Transverse colon (tissue), 4 donors: ENCODE results near the gene SZT2. TPM values are rescaled to one million over a fixed set of nuclear protein-coding genes. Genes with fewer than 3 reads are reported as not detected.
A peak's percentile ranks its signal among the peaks of the same experiment; 100 is the strongest.

Experiments
- DNase-seq: peaks from one replicate; pipeline ENCODE4 v3.0.0-alpha.2; 2019
- H3K27ac ChIP-seq, 4 donors: fragments of 200-600 bp; sonication (generic); 2 replicates each; pipeline ENCODE4 v1.5.1; 2016 to 2018; ENCODE audit warnings: inconsistent platforms in 4 of 4
- H3K27me3 ChIP-seq: fragments of 200-600 bp; sonication (generic); 2 replicates; pipeline ENCODE4 v1.5.1; 2017; ENCODE audit warnings: inconsistent platforms
- H3K36me3 ChIP-seq, 4 donors: fragments of 200-600 bp; sonication (generic); 2 replicates each; pipeline ENCODE4 v1.5.1; 2017 to 2019; ENCODE audit warnings: inconsistent platforms in 4 of 4
- H3K4me1 ChIP-seq, 4 donors: fragments of 200-600 bp; sonication (generic); 2 replicates each; pipeline ENCODE4 v1.5.1; 2017 to 2020; ENCODE audit warnings: inconsistent platforms in 4 of 4
- H3K4me3 ChIP-seq, 4 donors: fragments of 200-600 bp; sonication (generic); 1 replicate in 1 of 4; 2 replicates in 3 of 4; pipeline versions ENCODE4 v1.5.1 to v1.6.1; 2017 to 2019; ENCODE audit warnings: inconsistent platforms in 4 of 4
- H3K9me3 ChIP-seq, 2 donors: fragments of 200-600 bp; sonication (generic); 2 replicates each; pipeline ENCODE4 v1.5.1; 2017 to 2019; ENCODE audit warnings: inconsistent platforms in 2 of 2
- CTCF ChIP-seq, 5 experiments: fragments of 200-600 bp in 3 of 5; fragments of 450-650 bp in 2 of 5; sonication (generic) in 3 of 5; IDR thresholded peaks; 1 replicate in 2 of 5; 2 replicates in 3 of 5; pipeline ENCODE4 v1.5.1; 2016 to 2017; ENCODE audit warnings: antibody characterized with exemption in 5 of 5, inconsistent platforms in 3 of 5, mild to moderate bottlenecking in 2 of 5, moderate library complexity in 1 of 5
- EP300 ChIP-seq: sonication (generic); formaldehyde crosslinking; IDR thresholded peaks from one replicate; pipeline ENCODE4 v1.6.1; 2017; ENCODE audit warnings: antibody characterized with exemption, low read depth
- POLR2A ChIP-seq: fragments of 450-650 bp; IDR thresholded peaks from one replicate; pipeline ENCODE4 v1.6.1; 2016; ENCODE audit warnings: antibody characterized with exemption, mild to moderate bottlenecking, moderate library complexity
- POLR2AphosphoS5 ChIP-seq, 3 donors: sonication (generic); formaldehyde crosslinking; IDR thresholded peaks; one replicate each; pipeline ENCODE4 v1.6.1; 2016; ENCODE audit warnings: antibody characterized with exemption in 3 of 3
- WGBS, 2 donors: methylation state at CpG; one replicate each; pipeline ENCODE4 v1.1.5; 2018; ENCODE audit warnings: low coverage in 1 of 2; 5-methylcytosine and 5-hydroxymethylcytosine counted together
- in situ Hi-C, 4 donors: fragments of 200-750 bp; cut with MboI; loops; one replicate each; pipeline versions ENCODE4 v1.15.0 to v1.15.1; 2017; ENCODE audit warnings: low sequenced_read_pairs in 3 of 4, low pct_ligation_motif_present in 1 of 4, low pct_unique_long_range_greater_than_20kb in 1 of 4
- intact Hi-C: fragments of 100-400 bp; cut with DNase I; formaldehyde crosslinking; loops from one replicate; pipeline ENCODE4 v1.15.1; 2023; ENCODE audit warnings: low total_unique reads
- total RNA-seq, 4 donors: library from RNA; depleted of rRNA; stranded (reverse); fragments of >200 nt; gene quantifications; one replicate each; pipeline ENCODE4 v1.1.0, GENCODE V29; 2016

SZT2 gene
- total RNA-seq, 4 donors from 2014 or later, result 43.1 to 106 (median 82.2) TPM

- DNase-seq, result no peak
- no peak for TF ChIP-seq POLR2AphosphoS5 (IDR thresholded peaks at IDR 0.05)
- no peak for TF ChIP-seq CTCF (IDR thresholded peaks at IDR 0.05)
- no peak for TF ChIP-seq EP300
- TF ChIP-seq POLR2A, result no peak
- Histone ChIP-seq H3K9me3 (no peaks in the 10 kb centered on the region), H3K27ac (no peak overlapping the region), H3K27me3 (no peaks in the 10 kb centered on the region), H3K4me1 (peaks cover 0 to 22% (median 16%) of the 10 kb centered on the region in 4 donors), H3K4me3 (no peak overlapping the region), H3K36me3 (peaks cover 0 to 40% (median 6%) of the 10 kb centered on the region in 4 donors)
- in situ Hi-C loops, result no loop called here
- intact Hi-C loops, result no loop called here
- 85% methylated on average over 10 of the region's 10 CpGs; no CpG with 5 or more reads in 1 of the 2 donors for WGBS, 2 donors
These were observed 60.7 kb downstream of the SZT2 start for GRCh38 chr1:43450251-43450941.

GRCh38 chr1:43451157-43451591 is 61.5 kb downstream of the SZT2 start:
- 77% methylated on average over 12 of the region's 12 CpGs; no CpG with 5 or more reads in 1 of the 2 donors for WGBS, 2 donors
- in situ Hi-C loops (no loop called here), intact Hi-C loops (no loop called here)
- H3K4me1 ChIP-seq, result peaks cover 0 to 24% (median 19%) of the 10 kb centered on the region in 4 donors
- no peak for TF ChIP-seq POLR2A
- TF ChIP-seq POLR2AphosphoS5 (IDR thresholded peaks at IDR 0.05), result no peak
- TF ChIP-seq EP300, result no peak
- H3K27me3 ChIP-seq, result no peaks in the 10 kb centered on the region
- H3K36me3 ChIP-seq, result peaks cover 0 to 33% (median 4%) of the 10 kb centered on the region in 4 donors
- H3K27ac ChIP-seq, result no peak overlapping the region
- no peaks in the 10 kb centered on the region for H3K9me3 ChIP-seq
- no peak for DNase-seq
- no peak overlapping the region for H3K4me3 ChIP-seq

GRCh38 chr1:43451701-43452532 is 62.2 kb downstream of the SZT2 start:
- in situ Hi-C loops (no loop called here), intact Hi-C loops (no loop called here)
- H3K36me3 ChIP-seq, result peaks cover 0 to 28% (median 2%) of the 10 kb centered on the region in 4 donors
- no peaks in the 10 kb centered on the region for H3K27me3 ChIP-seq
- 85 to 88% methylated on average over 6 to 22 of the region's 22 CpGs for WGBS, 2 donors
- no peak for DNase-seq
- H3K9me3 ChIP-seq, result no peaks in the 10 kb centered on the region
- peaks cover 0 to 27% (median 19%) of the 10 kb centered on the region in 4 donors for H3K4me1 ChIP-seq
- no peak overlapping the region for H3K4me3 ChIP-seq
- TF ChIP-seq POLR2AphosphoS5 (IDR thresholded peaks at IDR 0.05), result no peak
- no peak for TF ChIP-seq POLR2A
- TF ChIP-seq EP300, result no peak
- no peak for TF ChIP-seq CTCF (IDR thresholded peaks at IDR 0.05)
- H3K27ac ChIP-seq, result peak overlapping the region in 3 of 4 donors; percentile 91 to 97 (median 95)

- Histone ChIP-seq H3K4me1 (peaks cover 0 to 27% (median 19%) of the 10 kb centered on the region in 4 donors), H3K9me3 (no peaks in the 10 kb centered on the region), H3K27ac (peak overlapping the region; percentile 91 to 97 (median 94)), H3K36me3 (peaks cover 0 to 18% (median 2%) of the 10 kb centered on the region in 4 donors), H3K27me3 (no peaks in the 10 kb centered on the region), H3K4me3 (peak overlapping the region; percentile 20 to 67 (median 55))
- intact Hi-C loops, result no loop called here
- 21 to 45% methylated on average over 2 to 10 of the region's 10 CpGs for WGBS, 2 donors
- in situ Hi-C loops, result no loop called here
- TF ChIP-seq CTCF (IDR thresholded peaks at IDR 0.05) (no peak), EP300 (no peak), POLR2A (no peak), POLR2AphosphoS5 (IDR thresholded peaks at IDR 0.05) (peak in 2 of 3 donors; percentile 15 to 36)
- no peak for DNase-seq
These were observed 63.2 kb downstream of the SZT2 start for GRCh38 chr1:43452789-43453441.
